ENCODE data around the gene INO80E.
A peak's percentile ranks its signal among the peaks of the same experiment; 100 is the strongest.

The INO80E gene

GRCh38 chr16:29993191-29993902 is 2.7 kb upstream of the INO80E start:
- DNase-seq, result no peak

DNA sequence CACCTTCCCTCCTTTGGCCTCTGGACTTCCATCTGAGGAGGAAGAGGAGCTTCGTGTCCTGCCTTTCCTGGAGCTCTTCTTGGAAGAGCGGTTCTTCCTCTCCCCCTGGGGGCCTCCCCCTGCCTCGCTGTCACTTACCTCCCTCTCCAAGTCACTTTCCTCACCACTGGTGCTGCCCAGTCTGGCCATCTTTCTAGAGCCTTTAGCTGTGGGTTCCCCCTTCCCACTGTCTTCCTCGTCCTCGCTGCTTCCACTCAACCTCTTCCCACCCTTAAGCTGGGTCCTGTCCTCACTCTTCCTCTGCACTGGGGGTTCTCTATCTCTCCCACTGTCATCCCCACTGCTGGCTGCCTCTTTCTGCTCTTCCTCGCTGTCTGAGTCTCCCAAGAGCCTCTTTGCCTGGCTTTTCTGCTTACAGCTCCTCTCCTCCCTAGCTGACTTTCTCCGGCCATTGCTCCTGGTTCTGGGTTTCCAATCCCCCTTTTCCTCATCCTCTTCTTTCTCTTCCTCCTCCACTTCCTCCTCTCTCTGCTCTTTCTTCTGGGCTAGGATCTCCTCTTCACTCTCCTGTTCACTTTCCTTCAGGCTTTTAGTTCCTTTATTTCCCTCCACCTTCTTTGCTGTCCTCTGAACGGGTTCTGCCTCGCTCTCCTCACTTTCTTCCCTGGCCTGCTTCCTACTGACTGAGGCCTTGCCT is 2.0 kb upstream of the INO80E start:
- DNase-seq, result no peak

- DNase-seq, result peak; percentile 65
These were observed 1.3 kb upstream of the INO80E start for GRCh38 chr16:29994600-29995323.

DNA sequence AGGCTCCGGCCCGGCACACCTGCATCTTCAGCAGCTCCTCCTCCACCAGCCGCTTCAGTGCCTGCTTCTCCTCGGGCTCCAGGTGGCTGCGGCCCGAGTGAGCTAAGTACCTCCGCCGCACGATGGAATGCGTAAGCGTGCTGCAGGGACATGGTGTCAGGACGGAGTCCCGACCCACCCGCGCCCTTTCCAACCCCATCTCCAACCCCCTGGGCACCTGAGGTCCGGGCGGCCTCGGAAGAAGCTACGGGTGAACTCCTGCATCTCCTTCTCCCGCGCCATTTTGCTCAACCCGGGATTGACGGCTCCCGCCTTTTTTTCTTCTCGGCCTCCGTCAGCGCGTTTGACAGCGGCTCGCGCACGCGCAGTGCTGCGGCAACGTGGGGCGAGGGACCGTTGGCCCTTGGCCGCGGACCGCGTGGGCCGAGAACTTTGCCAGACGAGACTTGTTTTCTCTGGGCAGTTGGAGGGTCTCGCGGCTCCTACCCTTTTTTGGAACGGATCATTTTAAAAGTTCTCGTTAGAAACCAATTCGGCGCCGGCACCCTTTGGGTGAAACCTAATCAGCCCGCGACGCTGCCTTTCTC is 624 bp upstream of the INO80E start, which contains the start of gene HIRIP3:
Gene HIRIP3 (minus strand): TSS at position 294 of the 587 bp plus-strand sequence. CDS start 12 bp downstream, at position 282.
- peak; percentile 83 for DNase-seq

GRCh38 chr16:29996766-29997250 is 767 bp downstream of the INO80E start:
- DNase-seq, result no peak

DNA sequence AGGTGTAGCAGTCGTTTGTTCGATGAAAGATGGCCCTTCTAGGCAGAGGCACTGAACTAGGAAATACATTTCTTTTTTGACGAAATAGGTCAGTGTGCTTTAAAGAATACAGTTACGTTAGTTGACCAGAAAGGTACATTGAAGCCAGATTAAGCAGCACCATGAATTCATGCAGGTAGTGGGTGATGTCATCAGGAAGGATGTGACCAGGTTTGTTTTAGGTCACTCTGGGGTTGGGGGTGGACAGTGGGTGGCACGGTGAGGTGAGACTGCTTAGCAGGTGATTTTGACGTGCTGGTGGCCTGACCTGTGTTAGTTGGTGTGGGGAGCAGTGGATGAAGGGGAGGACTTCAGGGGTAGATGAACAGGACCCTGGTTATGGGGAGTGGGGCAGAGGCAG is 3.6 kb downstream of the INO80E start:
- no peak for DNase-seq

- DNase-seq, result no peak
These were observed 4.9 kb downstream of the INO80E start for GRCh38 chr16:30000735-30001631.

GRCh38 chr16:30002614-30003346 is 6.7 kb downstream of the INO80E start:
- no peak for DNase-seq

- no peak for DNase-seq
These were observed 7.8 kb downstream of the INO80E start for GRCh38 chr16:30003670-30004423.

GRCh38 chr16:30004424-30004776 is 8.4 kb downstream of the INO80E start:
- DNase-seq, result no peak

DNA sequence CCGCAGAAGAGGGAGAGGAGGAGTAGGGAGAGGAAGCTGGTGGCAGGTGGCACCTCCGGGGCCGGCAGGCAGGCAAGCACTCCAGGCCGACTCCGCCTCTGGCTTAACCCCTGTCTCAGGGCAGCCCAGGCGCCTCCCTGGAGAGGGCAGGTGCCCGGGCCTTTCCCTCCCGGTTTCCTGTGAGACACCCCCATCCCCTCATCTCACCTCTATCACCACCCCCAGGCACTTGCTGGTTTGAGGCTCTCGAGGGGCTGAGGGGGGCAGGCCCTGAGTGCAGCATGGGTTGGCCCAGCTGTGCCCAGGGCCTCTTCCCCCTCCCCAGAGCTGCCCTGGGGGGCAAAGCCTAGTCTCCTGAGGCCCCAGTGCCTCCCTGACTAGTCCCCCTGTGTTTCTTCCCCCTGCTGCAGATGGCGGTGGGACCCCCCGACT is 8.8 kb downstream of the INO80E start:
- DNase-seq, result no peak

DNA sequence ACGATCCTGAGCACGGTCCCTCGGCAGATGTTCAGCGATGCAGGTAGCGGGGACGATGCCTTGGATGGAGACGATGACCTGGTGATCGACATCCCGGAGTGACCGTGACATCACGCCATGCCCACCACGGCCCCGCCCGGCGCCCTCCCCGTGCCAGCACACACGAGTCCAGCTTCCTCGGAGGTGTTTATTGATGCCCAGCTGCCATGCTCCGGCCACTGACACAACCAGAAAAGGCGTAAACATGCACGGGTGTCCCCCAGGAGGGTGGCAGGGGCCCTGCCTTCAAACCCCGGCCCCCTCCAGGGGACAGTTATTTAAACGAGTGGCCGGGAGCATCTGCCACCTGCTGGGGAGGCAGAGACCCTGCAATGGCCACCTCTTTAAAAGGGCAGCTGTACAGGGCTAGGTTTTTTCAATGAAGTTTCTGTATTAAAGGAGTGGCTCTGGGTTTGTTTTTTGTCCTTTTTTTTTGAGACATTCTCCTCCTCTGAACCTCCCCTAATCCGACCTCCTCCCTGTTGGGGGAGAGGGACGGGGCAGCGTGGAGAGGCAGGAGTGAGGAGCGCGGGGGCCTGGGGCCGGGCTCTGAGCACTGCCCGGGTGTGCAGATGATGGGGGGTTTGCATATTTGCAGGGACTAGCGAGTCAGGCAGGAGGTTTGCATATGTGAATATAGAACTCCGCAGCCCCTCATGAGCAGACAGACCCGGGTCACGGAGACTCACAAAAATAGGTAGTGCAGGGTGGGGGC is 9.5 kb downstream of the INO80E start:
- peak; percentile 44 for DNase-seq

DNA sequence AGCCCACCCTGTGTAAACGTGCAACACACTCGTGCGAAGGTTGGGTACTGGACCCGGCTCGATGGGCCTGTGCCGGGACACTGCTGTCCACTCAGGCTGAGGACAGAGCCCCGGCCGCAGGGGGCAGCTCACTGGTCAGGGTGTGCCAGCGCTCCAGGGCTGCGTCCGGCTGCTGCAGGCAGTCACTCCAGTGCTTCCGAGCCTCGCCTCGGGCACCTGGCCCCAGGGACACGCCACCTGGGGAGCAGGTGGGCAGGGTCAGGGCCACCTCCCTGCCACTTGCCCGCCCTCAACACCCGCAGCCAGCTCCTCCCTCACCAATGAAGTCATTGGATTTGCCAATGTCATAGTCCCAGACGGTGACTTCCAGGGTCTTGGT is 10.0 kb downstream of the INO80E start:
- no peak for DNase-seq

- no peak for DNase-seq
These were observed 10.8 kb downstream of the INO80E start for GRCh38 chr16:30006659-30007377.

DNA sequence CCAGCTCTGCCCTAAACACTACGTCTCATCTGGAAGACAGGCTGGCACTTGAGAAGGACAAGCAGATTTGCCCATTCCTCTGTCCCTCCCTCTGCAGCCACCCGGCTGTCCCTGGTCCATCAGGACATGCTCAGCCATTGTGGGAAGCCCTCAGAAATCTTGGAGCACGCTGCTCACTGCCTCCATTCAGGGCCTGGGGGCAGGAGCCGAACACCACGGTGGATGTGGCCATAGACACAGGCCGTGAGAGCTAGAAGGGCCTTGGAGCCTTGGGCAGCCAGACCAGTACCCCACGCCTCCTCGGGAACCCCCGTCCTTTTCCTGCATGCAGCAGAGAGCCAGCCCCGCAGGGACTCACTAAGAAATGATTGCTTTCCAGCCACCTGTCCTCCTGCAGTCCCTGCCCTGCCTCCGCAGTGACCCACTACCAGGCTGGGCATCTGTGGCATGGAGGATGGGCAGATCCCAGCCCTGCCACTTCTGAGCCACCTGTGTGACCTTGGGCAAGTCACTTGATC is 11.4 kb downstream of the INO80E start:
- DNase-seq, result no peak

DNA sequence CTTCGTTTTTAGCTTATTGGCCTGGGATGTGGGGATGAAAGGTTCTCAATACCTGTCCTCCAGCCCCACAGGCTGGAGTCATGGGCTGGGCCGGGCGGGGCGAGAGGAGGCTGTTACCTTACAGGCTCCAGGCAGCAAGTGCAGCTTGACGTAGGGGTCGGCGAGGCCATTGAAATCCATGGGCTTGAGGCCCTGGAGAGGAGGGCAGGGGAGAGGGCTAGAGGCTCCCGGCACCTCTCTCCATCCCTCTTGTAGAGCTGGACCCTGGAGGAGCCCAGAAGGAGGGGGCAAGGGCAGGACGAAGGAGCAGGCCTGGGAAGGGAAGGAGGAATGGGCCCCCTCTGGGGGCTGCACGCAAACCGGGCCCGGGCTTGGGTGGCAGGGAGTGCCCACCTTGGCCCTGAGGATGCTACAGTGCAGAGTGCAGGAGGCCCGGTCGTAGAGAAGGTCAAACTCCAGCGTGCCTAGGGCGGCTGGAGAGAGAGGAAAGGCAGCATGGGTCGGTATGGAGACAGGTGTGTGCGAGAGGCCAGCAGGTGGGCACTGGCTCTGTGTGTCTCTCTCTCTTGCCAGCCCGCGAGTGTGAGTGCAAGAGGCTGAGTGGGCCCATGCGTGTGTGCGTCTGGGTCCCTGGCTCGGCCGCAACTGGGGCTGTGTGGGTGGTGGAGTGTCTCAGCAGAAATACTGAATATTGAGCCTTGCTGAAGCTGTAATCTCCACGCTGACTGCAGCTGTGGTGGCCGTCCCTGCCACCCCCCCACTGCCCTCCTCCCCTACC is 13.2 kb downstream of the INO80E start:
- DNase-seq, result no peak

DNA sequence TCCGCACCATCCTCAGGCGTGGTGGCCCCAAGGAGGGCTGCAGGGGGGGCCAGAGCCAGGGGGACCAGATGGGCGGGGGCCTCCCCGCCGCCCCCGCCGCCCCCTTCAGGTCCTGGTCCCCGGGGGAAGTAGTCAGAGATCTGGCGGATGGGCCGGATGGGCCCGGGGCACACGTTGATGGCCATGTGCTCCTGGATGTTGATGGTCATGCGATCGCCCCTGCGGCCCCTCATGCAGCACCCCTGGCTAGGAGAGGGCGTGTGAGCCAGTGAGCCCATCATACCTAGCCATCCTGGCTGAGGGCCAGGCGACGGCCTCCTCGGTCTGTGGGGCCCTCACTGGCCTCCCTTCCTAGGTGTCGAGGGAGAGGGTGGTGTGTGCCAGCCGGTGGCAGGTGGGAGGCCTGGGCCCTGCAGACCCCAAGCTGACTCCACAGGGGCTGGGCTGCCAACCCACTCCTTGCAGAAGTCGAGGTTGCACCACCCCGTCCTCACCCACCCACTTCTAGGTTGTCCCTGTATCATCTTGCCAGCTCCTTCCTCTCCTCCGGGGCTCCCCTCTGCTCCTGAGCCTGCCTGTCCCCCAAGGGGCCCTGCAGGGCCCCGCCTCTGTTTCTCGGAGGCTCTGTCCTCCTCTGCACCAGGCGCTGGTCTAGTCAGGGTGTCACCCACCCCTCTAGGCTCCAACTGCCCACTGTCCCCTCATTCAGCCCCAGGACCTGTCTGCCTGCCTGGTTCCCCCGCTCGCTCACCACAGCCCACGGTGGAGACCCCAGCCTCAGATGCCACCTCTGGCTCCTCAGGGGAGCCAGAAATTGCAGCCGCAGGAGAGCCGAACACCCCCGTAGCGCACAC is 14.2 kb downstream of the INO80E start:
- no peak for DNase-seq
